ENCODE measurements around the gene TRAPPC11.

GRCh38 chr4:183686461-183686860 lies 27.4 kb downstream of the TRAPPC11 start:
- TF ChIP-seq EZH2 (IDR thresholded peaks at IDR 0.05; ENCODE audit: low read length, missing control alignments) (no peak), CTCF (conservative IDR thresholded peaks at IDR 0.05 in 1 of 2, IDR thresholded peaks at IDR 0.05 in 1 of 2; ENCODE audit: low read depth in 1 of 2, low read length in 2 of 2) (no peak)

Measured in fibroblast of lung (primary cell).